ENCODE results near the gene BEGAIN. TPM values are rescaled to one million over a fixed set of nuclear protein-coding genes. Genes with fewer than 3 reads are reported as not detected.

The BEGAIN gene
- total and polyA plus RNA-seq, 8 donors: 0.31 to 1.1 (median 0.83) TPM; not detected in 4

DNA sequence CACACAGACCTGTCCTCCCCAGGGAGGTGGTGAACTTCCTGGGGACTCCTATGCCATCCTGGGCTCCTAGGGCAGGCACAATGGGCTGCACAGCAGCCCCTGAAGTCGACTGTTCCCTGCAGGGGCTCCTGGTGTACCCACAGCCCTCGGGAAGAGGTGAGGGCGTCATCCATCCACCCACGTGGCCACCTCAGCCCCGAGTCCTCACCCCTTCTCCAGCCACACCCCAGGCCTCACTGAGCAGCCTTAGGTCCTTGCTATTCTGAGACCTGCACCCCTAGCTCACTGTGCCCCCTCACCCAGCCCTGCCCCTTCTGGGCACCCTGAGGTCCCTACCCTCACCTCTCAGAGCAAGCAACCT lies 38.9 kb downstream of the BEGAIN start:
- Histone ChIP-seq H3K36me3 (no peaks in the 10 kb centered on the region), H3K4me1 (peaks cover 0 to 32% (median 19%) of the 10 kb centered on the region in 4 donors), H3K9me3 (no peaks in the 10 kb centered on the region), H3K27ac (peak overlapping the region in 2 of 5 donors; percentile 74 to 83), H3K27me3 (peaks cover 0 to 8% (median 0%) of the 10 kb centered on the region in 3 donors), H3K4me3 (no peak overlapping the region)
- intact Hi-C loops (cut with DNase I; ENCODE audit: low total_unique reads): no loop called here
- 34 to 65% (median 52%) methylated on average over 2 to 5 of the region's 5 CpGs for WGBS, 5 donors
- DNase-seq: no peak
- TF ChIP-seq POLR2AphosphoS5 (IDR thresholded peaks at IDR 0.05): no peak
- TF ChIP-seq POLR2A (IDR thresholded peaks at IDR 0.05): no peak
- TF ChIP-seq, protein P1, sequence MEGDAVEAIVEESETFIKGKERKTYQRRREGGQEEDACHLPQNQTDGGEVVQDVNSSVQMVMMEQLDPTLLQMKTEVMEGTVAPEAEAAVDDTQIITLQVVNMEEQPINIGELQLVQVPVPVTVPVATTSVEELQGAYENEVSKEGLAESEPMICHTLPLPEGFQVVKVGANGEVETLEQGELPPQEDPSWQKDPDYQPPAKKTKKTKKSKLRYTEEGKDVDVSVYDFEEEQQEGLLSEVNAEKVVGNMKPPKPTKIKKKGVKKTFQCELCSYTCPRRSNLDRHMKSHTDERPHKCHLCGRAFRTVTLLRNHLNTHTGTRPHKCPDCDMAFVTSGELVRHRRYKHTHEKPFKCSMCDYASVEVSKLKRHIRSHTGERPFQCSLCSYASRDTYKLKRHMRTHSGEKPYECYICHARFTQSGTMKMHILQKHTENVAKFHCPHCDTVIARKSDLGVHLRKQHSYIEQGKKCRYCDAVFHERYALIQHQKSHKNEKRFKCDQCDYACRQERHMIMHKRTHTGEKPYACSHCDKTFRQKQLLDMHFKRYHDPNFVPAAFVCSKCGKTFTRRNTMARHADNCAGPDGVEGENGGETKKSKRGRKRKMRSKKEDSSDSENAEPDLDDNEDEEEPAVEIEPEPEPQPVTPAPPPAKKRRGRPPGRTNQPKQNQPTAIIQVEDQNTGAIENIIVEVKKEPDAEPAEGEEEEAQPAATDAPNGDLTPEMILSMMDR (IDR thresholded peaks at IDR 0.05): no peak
- no peak for TF ChIP-seq EP300 (IDR thresholded peaks at IDR 0.05)

DNA sequence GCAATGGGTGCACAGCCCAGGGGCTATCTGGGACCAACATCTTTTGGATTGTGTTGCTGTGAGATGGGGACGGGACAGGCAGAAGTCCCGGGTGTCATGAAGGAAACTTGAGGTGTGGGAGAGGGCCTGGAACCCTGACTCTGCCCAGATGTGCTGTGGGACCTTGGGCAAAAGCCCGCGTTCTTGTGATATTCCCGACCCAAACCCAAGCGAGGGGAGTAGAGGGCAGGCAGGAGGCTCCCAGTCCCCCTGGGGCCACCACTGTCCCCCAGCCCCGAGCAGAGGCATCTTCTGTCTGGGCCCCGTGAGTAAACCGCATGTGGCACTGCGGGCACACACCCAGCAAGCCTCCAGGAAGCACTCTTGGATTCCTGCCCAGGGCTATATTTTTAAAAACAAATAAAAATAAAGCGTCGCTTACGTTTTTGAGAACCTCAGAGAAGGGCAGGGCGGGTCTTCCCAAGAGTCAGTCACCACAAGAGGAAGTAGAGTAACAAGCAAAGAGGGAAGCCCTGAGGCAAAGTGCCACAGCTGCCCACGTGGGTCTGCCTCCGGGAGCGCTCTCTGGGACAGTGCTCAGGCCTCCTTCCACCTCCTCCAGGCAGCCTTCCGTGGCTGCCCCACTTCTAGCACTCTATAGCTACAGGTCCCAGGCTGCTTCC lies 39.5 kb downstream of the BEGAIN start:
- Histone ChIP-seq H3K27me3 (peaks cover 0 to 7% (median 0%) of the 10 kb centered on the region in 3 donors), H3K27ac (peak overlapping the region in 3 of 5 donors; percentile 18 to 83 (median 74)), H3K4me3 (no peak overlapping the region), H3K36me3 (no peaks in the 10 kb centered on the region), H3K4me1 (peaks cover 0 to 32% (median 19%) of the 10 kb centered on the region in 4 donors), H3K9me3 (no peaks in the 10 kb centered on the region)
- peak; percentile 29 to 61 for DNase-seq
- intact Hi-C loops (cut with DNase I; ENCODE audit: low total_unique reads): no loop called here
- 31 to 55% (median 40%) methylated on average over 18 of the region's 18 CpGs for WGBS, 5 donors
- TF ChIP-seq EP300 (IDR thresholded peaks at IDR 0.05) (no peak), POLR2AphosphoS5 (IDR thresholded peaks at IDR 0.05) (peak in 1 of 3 donors; percentile 17)

DNA sequence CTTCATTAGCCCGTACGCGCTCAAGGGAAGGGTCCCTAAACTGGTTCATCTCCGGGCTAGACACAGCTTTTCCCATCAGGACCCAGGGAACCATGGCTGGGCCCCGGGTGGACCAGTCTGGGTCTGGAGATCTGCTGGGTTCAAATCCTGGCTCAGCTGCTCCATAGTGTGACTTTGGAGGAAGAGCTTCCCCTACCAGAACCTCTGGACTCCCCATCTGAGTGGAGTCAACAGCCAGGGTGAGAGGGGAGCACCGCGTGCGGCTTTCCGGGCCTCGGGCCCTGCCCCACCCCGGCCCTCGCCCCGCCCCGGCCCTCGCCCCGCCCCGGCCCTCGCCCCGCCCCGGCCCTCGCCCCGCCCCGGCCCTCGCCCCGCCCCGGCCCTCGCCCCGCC lies 41.2 kb downstream of the BEGAIN start:
- 31 to 73% (median 45%) methylated on average over 5 to 12 of the region's 28 CpGs for WGBS, 5 donors
- Histone ChIP-seq H3K36me3 (no peaks in the 10 kb centered on the region), H3K27ac (peak overlapping the region in 2 of 5 donors; percentile 46 to 73), H3K4me1 (peaks cover 0 to 32% (median 19%) of the 10 kb centered on the region in 4 donors), H3K9me3 (no peaks in the 10 kb centered on the region), H3K4me3 (peak overlapping the region in 3 of 4 donors; percentile 37 to 58 (median 48)), H3K27me3 (peaks cover 0 to 7% (median 0%) of the 10 kb centered on the region in 3 donors)
- TF ChIP-seq POLR2AphosphoS5 (IDR thresholded peaks at IDR 0.05) (no peak), EP300 (IDR thresholded peaks at IDR 0.05) (no peak), POLR2A (IDR thresholded peaks at IDR 0.05) (no peak)
- TF ChIP-seq, protein P1 (IDR thresholded peaks at IDR 0.05): no peak
- DNase-seq: peak in 1 of 2 donors; percentile 36
- intact Hi-C loops (cut with DNase I; ENCODE audit: low total_unique reads): no loop called here

DNA sequence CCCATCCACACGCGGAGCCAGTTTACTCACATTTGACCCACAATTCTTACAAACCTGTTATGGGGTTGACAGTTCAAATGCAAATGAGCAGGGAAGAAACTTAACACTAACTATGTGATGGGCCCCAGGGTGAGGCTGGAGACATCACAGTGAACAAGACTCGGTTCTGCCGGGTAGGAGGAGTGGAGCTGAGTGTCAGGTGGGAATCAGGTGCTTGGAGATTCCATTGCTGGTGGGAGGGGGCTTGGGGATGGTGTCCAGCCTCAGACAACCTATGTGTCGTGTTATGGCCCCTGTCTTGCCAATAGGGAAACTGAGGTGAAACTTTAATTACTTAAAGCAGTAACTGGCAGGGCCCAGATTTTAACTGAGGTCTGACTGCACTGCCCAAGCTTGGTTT lies 41.9 kb downstream of the BEGAIN start:
- peak overlapping the region in 1 of 5 donors; percentile 73 for H3K27ac ChIP-seq
- intact Hi-C loops (cut with DNase I; ENCODE audit: low total_unique reads): no loop called here

More for the DNA sequence above, 41.9 kb downstream of the BEGAIN start:
- Histone ChIP-seq H3K36me3 (no peaks in the 10 kb centered on the region), H3K4me1 (peaks cover 0 to 32% (median 19%) of the 10 kb centered on the region in 4 donors), H3K4me3 (no peak overlapping the region), H3K27me3 (peaks cover 0 to 7% (median 0%) of the 10 kb centered on the region in 3 donors), H3K9me3 (no peaks in the 10 kb centered on the region)
- TF ChIP-seq EP300 (IDR thresholded peaks at IDR 0.05): no peak
- TF ChIP-seq, protein P1 (IDR thresholded peaks at IDR 0.05): no peak
- no peak for TF ChIP-seq POLR2AphosphoS5 (IDR thresholded peaks at IDR 0.05)
- TF ChIP-seq POLR2A (IDR thresholded peaks at IDR 0.05): no peak
- WGBS, 5 donors: 64 to 78% (median 70%) methylated on average over 5 of the region's 5 CpGs
- DNase-seq: no peak
